A549 (cell line): ENCODE data around the gene LMF2.

Experiments
- RFX5 ChIP-seq: fragments of 450-650 bp; IDR thresholded peaks from 2 replicates; pipeline ENCODE4 v1.7.1; 2014; ENCODE audit warnings: antibody characterized with exemption, mild to moderate bottlenecking, moderate library complexity
- TF ChIP-seq, protein P1 (sequence below): fragments of 200-600 bp; sonication (generic); IDR thresholded peaks from 2 replicates; pipeline ENCODE4 v1.6.1; 2016; ENCODE audit warnings: antibody characterized with exemption, mild to moderate bottlenecking, moderate library complexity
- TF ChIP-seq, protein P2 (sequence below): fragments of >200 bp; sonication (Bioruptor Twin); formaldehyde crosslinking; IDR thresholded peaks from 3 replicates; pipeline ENCODE4 v1.5.1; 2016
- TF ChIP-seq, protein P3 (sequence below): IDR thresholded peaks from 2 replicates; pipeline ENCODE4 v1.6.1; 2012
- TF ChIP-seq, protein P4 (sequence below): IDR thresholded peaks from 2 replicates; pipeline ENCODE4 v1.6.1; 2012

DNA sequence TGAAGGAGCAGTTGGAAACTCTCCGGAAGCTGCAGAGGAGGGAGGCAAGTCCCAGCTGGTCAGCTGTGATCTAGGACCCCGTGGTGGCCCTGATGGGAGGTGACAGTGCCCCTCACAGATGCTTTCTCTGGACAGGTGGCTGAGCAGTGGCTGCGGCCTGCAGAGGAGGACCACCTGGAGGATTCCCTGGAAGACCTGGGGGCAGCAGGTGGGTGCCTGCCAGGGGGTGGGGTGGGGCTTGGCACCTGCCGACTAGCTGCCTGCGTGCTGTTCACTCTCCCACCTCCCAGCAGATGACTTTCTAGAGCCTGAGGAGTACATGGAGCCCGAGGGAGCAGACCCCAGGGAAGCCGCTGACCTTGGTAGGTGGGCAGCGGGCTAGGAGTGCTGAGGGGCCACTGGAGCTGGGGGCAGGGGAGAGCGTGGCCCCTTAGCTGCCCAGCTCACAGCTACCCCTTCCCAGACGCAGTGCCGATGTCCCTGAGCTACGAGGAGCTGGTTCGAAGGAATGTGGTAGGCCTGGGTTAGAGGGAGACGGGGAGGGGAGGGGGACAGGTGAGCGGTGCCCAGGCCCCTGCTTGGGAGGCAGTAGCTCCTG is 14.8 kb upstream of the LMF2 start:
- TF ChIP-seq, protein P1, sequence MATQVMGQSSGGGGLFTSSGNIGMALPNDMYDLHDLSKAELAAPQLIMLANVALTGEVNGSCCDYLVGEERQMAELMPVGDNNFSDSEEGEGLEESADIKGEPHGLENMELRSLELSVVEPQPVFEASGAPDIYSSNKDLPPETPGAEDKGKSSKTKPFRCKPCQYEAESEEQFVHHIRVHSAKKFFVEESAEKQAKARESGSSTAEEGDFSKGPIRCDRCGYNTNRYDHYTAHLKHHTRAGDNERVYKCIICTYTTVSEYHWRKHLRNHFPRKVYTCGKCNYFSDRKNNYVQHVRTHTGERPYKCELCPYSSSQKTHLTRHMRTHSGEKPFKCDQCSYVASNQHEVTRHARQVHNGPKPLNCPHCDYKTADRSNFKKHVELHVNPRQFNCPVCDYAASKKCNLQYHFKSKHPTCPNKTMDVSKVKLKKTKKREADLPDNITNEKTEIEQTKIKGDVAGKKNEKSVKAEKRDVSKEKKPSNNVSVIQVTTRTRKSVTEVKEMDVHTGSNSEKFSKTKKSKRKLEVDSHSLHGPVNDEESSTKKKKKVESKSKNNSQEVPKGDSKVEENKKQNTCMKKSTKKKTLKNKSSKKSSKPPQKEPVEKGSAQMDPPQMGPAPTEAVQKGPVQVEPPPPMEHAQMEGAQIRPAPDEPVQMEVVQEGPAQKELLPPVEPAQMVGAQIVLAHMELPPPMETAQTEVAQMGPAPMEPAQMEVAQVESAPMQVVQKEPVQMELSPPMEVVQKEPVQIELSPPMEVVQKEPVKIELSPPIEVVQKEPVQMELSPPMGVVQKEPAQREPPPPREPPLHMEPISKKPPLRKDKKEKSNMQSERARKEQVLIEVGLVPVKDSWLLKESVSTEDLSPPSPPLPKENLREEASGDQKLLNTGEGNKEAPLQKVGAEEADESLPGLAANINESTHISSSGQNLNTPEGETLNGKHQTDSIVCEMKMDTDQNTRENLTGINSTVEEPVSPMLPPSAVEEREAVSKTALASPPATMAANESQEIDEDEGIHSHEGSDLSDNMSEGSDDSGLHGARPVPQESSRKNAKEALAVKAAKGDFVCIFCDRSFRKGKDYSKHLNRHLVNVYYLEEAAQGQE = no peak
- TF ChIP-seq, protein P2, sequence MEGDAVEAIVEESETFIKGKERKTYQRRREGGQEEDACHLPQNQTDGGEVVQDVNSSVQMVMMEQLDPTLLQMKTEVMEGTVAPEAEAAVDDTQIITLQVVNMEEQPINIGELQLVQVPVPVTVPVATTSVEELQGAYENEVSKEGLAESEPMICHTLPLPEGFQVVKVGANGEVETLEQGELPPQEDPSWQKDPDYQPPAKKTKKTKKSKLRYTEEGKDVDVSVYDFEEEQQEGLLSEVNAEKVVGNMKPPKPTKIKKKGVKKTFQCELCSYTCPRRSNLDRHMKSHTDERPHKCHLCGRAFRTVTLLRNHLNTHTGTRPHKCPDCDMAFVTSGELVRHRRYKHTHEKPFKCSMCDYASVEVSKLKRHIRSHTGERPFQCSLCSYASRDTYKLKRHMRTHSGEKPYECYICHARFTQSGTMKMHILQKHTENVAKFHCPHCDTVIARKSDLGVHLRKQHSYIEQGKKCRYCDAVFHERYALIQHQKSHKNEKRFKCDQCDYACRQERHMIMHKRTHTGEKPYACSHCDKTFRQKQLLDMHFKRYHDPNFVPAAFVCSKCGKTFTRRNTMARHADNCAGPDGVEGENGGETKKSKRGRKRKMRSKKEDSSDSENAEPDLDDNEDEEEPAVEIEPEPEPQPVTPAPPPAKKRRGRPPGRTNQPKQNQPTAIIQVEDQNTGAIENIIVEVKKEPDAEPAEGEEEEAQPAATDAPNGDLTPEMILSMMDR = no peak
- TF ChIP-seq, protein P3, sequence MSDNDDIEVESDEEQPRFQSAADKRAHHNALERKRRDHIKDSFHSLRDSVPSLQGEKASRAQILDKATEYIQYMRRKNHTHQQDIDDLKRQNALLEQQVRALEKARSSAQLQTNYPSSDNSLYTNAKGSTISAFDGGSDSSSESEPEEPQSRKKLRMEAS = no peak
- TF ChIP-seq, protein P4, sequence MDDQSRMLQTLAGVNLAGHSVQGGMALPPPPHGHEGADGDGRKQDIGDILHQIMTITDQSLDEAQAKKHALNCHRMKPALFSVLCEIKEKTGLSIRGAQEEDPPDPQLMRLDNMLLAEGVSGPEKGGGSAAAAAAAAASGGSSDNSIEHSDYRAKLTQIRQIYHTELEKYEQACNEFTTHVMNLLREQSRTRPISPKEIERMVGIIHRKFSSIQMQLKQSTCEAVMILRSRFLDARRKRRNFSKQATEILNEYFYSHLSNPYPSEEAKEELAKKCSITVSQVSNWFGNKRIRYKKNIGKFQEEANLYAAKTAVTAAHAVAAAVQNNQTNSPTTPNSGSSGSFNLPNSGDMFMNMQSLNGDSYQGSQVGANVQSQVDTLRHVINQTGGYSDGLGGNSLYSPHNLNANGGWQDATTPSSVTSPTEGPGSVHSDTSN = no peak
- TF ChIP-seq RFX5 = no peak
